ENCODE measurements around the gene ZC3H12D.
"Not testable (repeated sequence)": the region's sequence is repeated elsewhere in the genome, so short reads cannot be mapped to it uniquely, and the experiment has no call there.

The ZC3H12D gene

GRCh38 chr6:149457316-149457884 is 27.4 kb downstream of the ZC3H12D start:
- DNase-seq: no peak

- DNase-seq: no peak
Observed at GRCh38 chr6:149456311-149457021, 28.3 kb downstream of the ZC3H12D start.

GRCh38 chr6:149455031-149455732 is 29.6 kb downstream of the ZC3H12D start:
- DNase-seq: no peak

- peak; percentile 66 for DNase-seq
Observed at GRCh38 chr6:149454346-149454848, 30.4 kb downstream of the ZC3H12D start.

- peak; percentile 19 for DNase-seq
Observed at GRCh38 chr6:149453597-149454345, 31.0 kb downstream of the ZC3H12D start.

- no peak for DNase-seq
Observed at GRCh38 chr6:149452037-149452939, 32.5 kb downstream of the ZC3H12D start.

GRCh38 chr6:149451376-149452036 is 33.3 kb downstream of the ZC3H12D start:
- no peak for DNase-seq

- no peak for DNase-seq
Observed at GRCh38 chr6:149450679-149451375, 34.0 kb downstream of the ZC3H12D start.

GRCh38 chr6:149449831-149450678 is 34.8 kb downstream of the ZC3H12D start:
- DNase-seq: no peak

GRCh38 chr6:149448821-149449453 is 35.9 kb downstream of the ZC3H12D start:
- no peak for DNase-seq

- DNase-seq: no peak
Observed at GRCh38 chr6:149446791-149447376, 37.9 kb downstream of the ZC3H12D start.

GRCh38 chr6:149445573-149445972 is 39.2 kb downstream of the ZC3H12D start:
- DNase-seq: no peak

- DNase-seq: no peak
Observed at GRCh38 chr6:149445095-149445466, 39.7 kb downstream of the ZC3H12D start.

GRCh38 chr6:149444360-149445094 is 40.3 kb downstream of the ZC3H12D start:
- DNase-seq: not testable (repeated sequence)

GRCh38 chr6:149443411-149444181 is 41.2 kb downstream of the ZC3H12D start:
- no peak for DNase-seq

- no peak for DNase-seq
Observed at GRCh38 chr6:149441740-149442139, 43.1 kb downstream of the ZC3H12D start.

Data from suppressor macrophage treated with lipopolysaccharide for 4 hours (primary cell).